GM20000 (cell line): ENCODE measurements around the gene CDH13.

Experiments
- DNase-seq: peaks from one replicate; pipeline ENCODE4 v3.0.0; 2012; ENCODE audit warnings: low spot score
- CTCF ChIP-seq: IDR thresholded peaks from 2 replicates; pipeline ENCODE4 v1.5.1; 2012; ENCODE audit warnings: mild to moderate bottlenecking, control low read depth; ENCODE audit errors: extremely low read depth, missing control alignments

CDH13 gene

GRCh38 chr16:83310816-83311215 lies 684.0 kb downstream of the CDH13 start:
- no peak for TF ChIP-seq CTCF
- DNase-seq: no peak

- no peak for DNase-seq
- TF ChIP-seq CTCF: no peak
Measured at GRCh38 chr16:83312015-83312717, 685.4 kb downstream of the CDH13 start.

- DNase-seq: no peak
- no peak for TF ChIP-seq CTCF
Measured at GRCh38 chr16:83312718-83313245, 686.0 kb downstream of the CDH13 start.

GRCh38 chr16:83315271-83315670 lies 688.5 kb downstream of the CDH13 start:
- no peak for DNase-seq
- no peak for TF ChIP-seq CTCF

- TF ChIP-seq CTCF: no peak
- DNase-seq: no peak
Measured at GRCh38 chr16:83316458-83316857, 689.7 kb downstream of the CDH13 start.

- DNase-seq: no peak
- no peak for TF ChIP-seq CTCF
Measured at GRCh38 chr16:83318390-83318789, 691.6 kb downstream of the CDH13 start.

GRCh38 chr16:83328936-83329335 lies 702.2 kb downstream of the CDH13 start:
- no peak for DNase-seq
- TF ChIP-seq CTCF: no peak
